ENCODE measurements around the gene IL25.

IL25 gene

GRCh38 chr14:23404331-23404900 is 31.8 kb downstream of the IL25 start:
- no peak for TF ChIP-seq EZH2 (optimal IDR thresholded peaks at IDR 0.05; ENCODE audit: low read depth, low read length)
- TF ChIP-seq EZH2phosphoT487 (IDR thresholded peaks at IDR 0.05; ENCODE audit: low read length) = no peak
- TF ChIP-seq, protein P1, sequence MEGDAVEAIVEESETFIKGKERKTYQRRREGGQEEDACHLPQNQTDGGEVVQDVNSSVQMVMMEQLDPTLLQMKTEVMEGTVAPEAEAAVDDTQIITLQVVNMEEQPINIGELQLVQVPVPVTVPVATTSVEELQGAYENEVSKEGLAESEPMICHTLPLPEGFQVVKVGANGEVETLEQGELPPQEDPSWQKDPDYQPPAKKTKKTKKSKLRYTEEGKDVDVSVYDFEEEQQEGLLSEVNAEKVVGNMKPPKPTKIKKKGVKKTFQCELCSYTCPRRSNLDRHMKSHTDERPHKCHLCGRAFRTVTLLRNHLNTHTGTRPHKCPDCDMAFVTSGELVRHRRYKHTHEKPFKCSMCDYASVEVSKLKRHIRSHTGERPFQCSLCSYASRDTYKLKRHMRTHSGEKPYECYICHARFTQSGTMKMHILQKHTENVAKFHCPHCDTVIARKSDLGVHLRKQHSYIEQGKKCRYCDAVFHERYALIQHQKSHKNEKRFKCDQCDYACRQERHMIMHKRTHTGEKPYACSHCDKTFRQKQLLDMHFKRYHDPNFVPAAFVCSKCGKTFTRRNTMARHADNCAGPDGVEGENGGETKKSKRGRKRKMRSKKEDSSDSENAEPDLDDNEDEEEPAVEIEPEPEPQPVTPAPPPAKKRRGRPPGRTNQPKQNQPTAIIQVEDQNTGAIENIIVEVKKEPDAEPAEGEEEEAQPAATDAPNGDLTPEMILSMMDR (IDR thresholded peaks at IDR 0.05; ENCODE audit: low read length) = no peak
- Histone ChIP-seq H2AFZ (ENCODE audit: low read length) (no peak overlapping the region), H3K9me3 (replicated peaks; ENCODE audit: insufficient read depth, low read length) (no peaks in the 10 kb centered on the region), H3K9ac (ENCODE audit: low read length) (no peak overlapping the region), H3F3A (ENCODE audit: insufficient read depth, low read length) (no peaks in the 10 kb centered on the region), H4K20me1 (ENCODE audit: insufficient read depth, low read length) (no peaks in the 10 kb centered on the region), H3K27me3 (replicated peaks; ENCODE audit: insufficient read depth, low read length) (peaks cover 26% of the 10 kb centered on the region), H3K4me1 (ENCODE audit: low read length) (no peaks in the 10 kb centered on the region), H3K79me2 (ENCODE audit: low read length) (no peaks in the 10 kb centered on the region), H3K36me3 (replicated peaks; ENCODE audit: insufficient read depth, low read length) (no peaks in the 10 kb centered on the region), H3K27ac (ENCODE audit: low read length) (no peak overlapping the region), H3K4me3 (ENCODE audit: low read length) (no peak overlapping the region), H3K4me2 (ENCODE audit: low read depth, low read length) (no peak overlapping the region), H3K9me2 (replicated peaks; ENCODE audit: insufficient read depth, low read length) (no peaks in the 10 kb centered on the region)
- no peak for DNase-seq

- no peak overlapping the region for H3K9ac ChIP-seq (ENCODE audit: low read length)
- H4K20me1 ChIP-seq (ENCODE audit: insufficient read depth, low read length) = no peaks in the 10 kb centered on the region
- H3K4me2 ChIP-seq (ENCODE audit: low read depth, low read length) = no peak overlapping the region
- H3K9me3 ChIP-seq (replicated peaks; ENCODE audit: insufficient read depth, low read length) = no peaks in the 10 kb centered on the region
- H3K36me3 ChIP-seq (replicated peaks; ENCODE audit: insufficient read depth, low read length) = no peaks in the 10 kb centered on the region
- H2AFZ ChIP-seq (ENCODE audit: low read length) = no peak overlapping the region
- H3K27ac ChIP-seq (ENCODE audit: low read length) = no peak overlapping the region
- H3K27me3 ChIP-seq (replicated peaks; ENCODE audit: insufficient read depth, low read length) = peaks cover 26% of the 10 kb centered on the region
- DNase-seq = no peak
- no peak overlapping the region for H3K4me3 ChIP-seq (ENCODE audit: low read length)
- no peaks in the 10 kb centered on the region for H3K4me1 ChIP-seq (ENCODE audit: low read length)
- no peaks in the 10 kb centered on the region for H3K79me2 ChIP-seq (ENCODE audit: low read length)
- TF ChIP-seq EZH2phosphoT487 (IDR thresholded peaks at IDR 0.05; ENCODE audit: low read length) (no peak), EZH2 (optimal IDR thresholded peaks at IDR 0.05; ENCODE audit: low read depth, low read length) (no peak)
- TF ChIP-seq, protein P1 (IDR thresholded peaks at IDR 0.05; ENCODE audit: low read length) = no peak
- H3F3A ChIP-seq (ENCODE audit: insufficient read depth, low read length) = no peaks in the 10 kb centered on the region
- no peaks in the 10 kb centered on the region for H3K9me2 ChIP-seq (replicated peaks; ENCODE audit: insufficient read depth, low read length)
Measured at GRCh38 chr14:23405096-23405495, 32.5 kb downstream of the IL25 start.

- no peaks in the 10 kb centered on the region for H3F3A ChIP-seq (ENCODE audit: insufficient read depth, low read length)
- H3K9ac ChIP-seq (ENCODE audit: low read length) = no peak overlapping the region
- no peaks in the 10 kb centered on the region for H3K79me2 ChIP-seq (ENCODE audit: low read length)
- H3K27ac ChIP-seq (ENCODE audit: low read length) = no peak overlapping the region
- TF ChIP-seq, protein P1 (IDR thresholded peaks at IDR 0.05; ENCODE audit: low read length) = no peak
- TF ChIP-seq EZH2phosphoT487 (IDR thresholded peaks at IDR 0.05; ENCODE audit: low read length) (no peak), EZH2 (optimal IDR thresholded peaks at IDR 0.05; ENCODE audit: low read depth, low read length) (no peak)
- H4K20me1 ChIP-seq (ENCODE audit: insufficient read depth, low read length) = no peaks in the 10 kb centered on the region
- H3K9me3 ChIP-seq (replicated peaks; ENCODE audit: insufficient read depth, low read length) = no peaks in the 10 kb centered on the region
- no peaks in the 10 kb centered on the region for H3K4me1 ChIP-seq (ENCODE audit: low read length)
- H3K27me3 ChIP-seq (replicated peaks; ENCODE audit: insufficient read depth, low read length) = peaks cover 26% of the 10 kb centered on the region
- no peaks in the 10 kb centered on the region for H3K9me2 ChIP-seq (replicated peaks; ENCODE audit: insufficient read depth, low read length)
- no peak overlapping the region for H2AFZ ChIP-seq (ENCODE audit: low read length)
- H3K36me3 ChIP-seq (replicated peaks; ENCODE audit: insufficient read depth, low read length) = no peaks in the 10 kb centered on the region
- no peak overlapping the region for H3K4me2 ChIP-seq (ENCODE audit: low read depth, low read length)
- DNase-seq = no peak
- H3K4me3 ChIP-seq (ENCODE audit: low read length) = no peak overlapping the region
Measured at GRCh38 chr14:23405516-23406025, 33.0 kb downstream of the IL25 start.

Measured in MM.1S (cell line).